Retinal pigment epithelial cell (primary cell): ENCODE results near the gene EGFL8.
"Not testable (repeated sequence)": the region's sequence is repeated elsewhere in the genome, so short reads cannot be mapped to it uniquely, and the experiment has no call there.

Experiments used
- DNase-seq: peaks from one replicate; pipeline ENCODE4 v3.0.0-alpha.2; 2010; ENCODE audit warnings: low read depth
- H3K4me3 ChIP-seq: 2 replicates; pipeline ENCODE4 v1.5.1; 2011; ENCODE audit warnings: mild to moderate bottlenecking, low read length, control low read depth, moderate library complexity
- CTCF ChIP-seq: conservative IDR thresholded peaks from 2 replicates; pipeline ENCODE4 v1.5.1; 2011; ENCODE audit warnings: low read depth, low read length, control low read depth, inconsistent platforms

Gene EGFL8

GRCh38 chr6:32131439-32131948, 32.9 kb upstream of the EGFL8 start:
- DNase-seq = no peak
- H3K4me3 ChIP-seq = no peak overlapping the region
- no peak for TF ChIP-seq CTCF

- no peak for TF ChIP-seq CTCF
- DNase-seq = no peak
- H3K4me3 ChIP-seq = no peak overlapping the region
Observed at GRCh38 chr6:32132110-32132509, 32.3 kb upstream of the EGFL8 start.

- DNase-seq = no peak
- no peak for TF ChIP-seq CTCF
- no peak overlapping the region for H3K4me3 ChIP-seq
Observed at GRCh38 chr6:32133786-32134185, 30.6 kb upstream of the EGFL8 start.

GRCh38 chr6:32137454-32137853, 26.9 kb upstream of the EGFL8 start:
- DNase-seq = no peak
- no peak for TF ChIP-seq CTCF
- no peak overlapping the region for H3K4me3 ChIP-seq

- no peak overlapping the region for H3K4me3 ChIP-seq
- TF ChIP-seq CTCF = no peak
- DNase-seq = no peak
Observed at GRCh38 chr6:32139590-32139989, 24.8 kb upstream of the EGFL8 start.

GRCh38 chr6:32140420-32141046, 23.9 kb upstream of the EGFL8 start:
- H3K4me3 ChIP-seq = no peak overlapping the region
- no peak for DNase-seq
- no peak for TF ChIP-seq CTCF

- H3K4me3 ChIP-seq, DNase-seq: not testable (repeated sequence)
Observed at GRCh38 chr6:32144238-32144637, 20.2 kb upstream of the EGFL8 start.
